Activated T-cell treated with anti-CD3 and anti-CD28 coated beads, Interleukin-2, amount 50 U/mL, for 4 hours (primary cell): ENCODE measurements around the gene ALOX12B. TPM values are rescaled to one million over a fixed set of nuclear protein-coding genes. Genes with fewer than 3 reads are reported as not detected.

Experiments used
- ATAC-seq, 2 donors: fragments of 200-7000 bp; cut with Tn5 transposase; one replicate each; pipeline ENCODE4 v1.10.0; 2021
- DNase-seq: peaks from one replicate; pipeline ENCODE4 v3.0.0-alpha.2; 2020
- H3K27me3 Mint-ChIP-seq: one replicate; pipeline ENCODE4 v1.8.0; 2021; ENCODE audit warnings: low read depth, mixed read lengths
- H3K36me3 Mint-ChIP-seq: one replicate; pipeline ENCODE4 v1.8.0; 2022; ENCODE audit warnings: mixed read lengths; ENCODE audit not compliant: insufficient read depth
- H3K4me1 Mint-ChIP-seq: one replicate; pipeline ENCODE4 v1.8.0; 2021; ENCODE audit warnings: low read depth, mixed read lengths
- H3K4me3 Mint-ChIP-seq: one replicate; pipeline ENCODE4 v1.8.0; 2021; ENCODE audit warnings: mild to moderate bottlenecking, moderate library complexity, mixed read lengths
- H3K9me3 Mint-ChIP-seq: one replicate; pipeline ENCODE4 v1.8.0; 2021; ENCODE audit warnings: mixed read lengths
- total RNA-seq, 3 donors: library from RNA; stranded (reverse); gene quantifications; one replicate each; pipeline ENCODE4 v1.2.1, GENCODE V29; 2021

ALOX12B gene
- total RNA-seq = 1 to 10 TPM in 1 of 3 donors, under 1 TPM in 2; 0.81 to 1.6 (median 0.95) TPM

- Mint-ChIP-seq H3K4me1 (no peaks in the 10 kb centered on the region), H3K4me3 (no peak within 1 kb of the TSS), H3K27me3 (peaks cover 27% of the 10 kb centered on the region), H3K36me3 (no peaks in the 10 kb centered on the region), H3K9me3 (no peaks in the 10 kb centered on the region)
- no peak for ATAC-seq
- no peak for DNase-seq
These were observed at the start of gene ALOX12B for GRCh38 chr17:8087075-8087951. Gene ALOX12B (minus strand): TSS chr17:8087716. CDS start chr17:8087442, 274 bp downstream.

GRCh38 chr17:8133941-8134340 lies 46.4 kb upstream of the ALOX12B start:
- H3K4me1 Mint-ChIP-seq = peaks cover 2% of the 10 kb centered on the region
- DNase-seq = no peak
- H3K9me3 Mint-ChIP-seq = no peaks in the 10 kb centered on the region
- ATAC-seq = no peak
- H3K36me3 Mint-ChIP-seq = no peaks in the 10 kb centered on the region
- H3K4me3 Mint-ChIP-seq = no peak overlapping the region
- H3K27me3 Mint-ChIP-seq = peaks cover 8% of the 10 kb centered on the region

- peaks cover 8% of the 10 kb centered on the region for H3K27me3 Mint-ChIP-seq
- H3K9me3 Mint-ChIP-seq = no peaks in the 10 kb centered on the region
- H3K4me3 Mint-ChIP-seq = no peak overlapping the region
- DNase-seq = no peak
- no peak for ATAC-seq
- H3K4me1 Mint-ChIP-seq = peaks cover 2% of the 10 kb centered on the region
- H3K36me3 Mint-ChIP-seq = no peaks in the 10 kb centered on the region
These were observed 45.9 kb upstream of the ALOX12B start for GRCh38 chr17:8133399-8133798.

- H3K4me3 Mint-ChIP-seq = no peak overlapping the region
These were observed 44.4 kb upstream of the ALOX12B start for GRCh38 chr17:8131844-8132441.

GRCh38 chr17:8128125-8128784 lies 40.7 kb upstream of the ALOX12B start:
- peaks cover 30% of the 10 kb centered on the region for H3K27me3 Mint-ChIP-seq
- no peak overlapping the region for H3K4me3 Mint-ChIP-seq
- H3K36me3 Mint-ChIP-seq = no peaks in the 10 kb centered on the region
- H3K4me1 Mint-ChIP-seq = peaks cover 35% of the 10 kb centered on the region
- DNase-seq = no peak
- H3K9me3 Mint-ChIP-seq = no peaks in the 10 kb centered on the region
- no peak for ATAC-seq

More at GRCh38 chr17:8131844-8132441, 44.4 kb upstream of the ALOX12B start:
- peaks cover 9% of the 10 kb centered on the region for H3K27me3 Mint-ChIP-seq
- no peaks in the 10 kb centered on the region for H3K9me3 Mint-ChIP-seq
- peak; percentile 51 to 56 for ATAC-seq
- no peaks in the 10 kb centered on the region for H3K36me3 Mint-ChIP-seq
- DNase-seq = no peak
- peaks cover 7% of the 10 kb centered on the region for H3K4me1 Mint-ChIP-seq

GRCh38 chr17:8126491-8127066 lies 39.1 kb upstream of the ALOX12B start:
- peak; percentile 22 for DNase-seq
- peak; percentile 40 to 43 for ATAC-seq
- H3K4me1 Mint-ChIP-seq = peaks cover 42% of the 10 kb centered on the region
- H3K4me3 Mint-ChIP-seq = peak overlapping the region; percentile 87
- H3K36me3 Mint-ChIP-seq = no peaks in the 10 kb centered on the region
- no peaks in the 10 kb centered on the region for H3K9me3 Mint-ChIP-seq
- H3K27me3 Mint-ChIP-seq = peaks cover 35% of the 10 kb centered on the region

- DNase-seq (no peak), ATAC-seq (peak in 1 of 2 donors; percentile 2)
- H3K9me3 Mint-ChIP-seq = no peaks in the 10 kb centered on the region
- peaks cover 34% of the 10 kb centered on the region for H3K27me3 Mint-ChIP-seq
- H3K36me3 Mint-ChIP-seq = no peaks in the 10 kb centered on the region
- peak overlapping the region; percentile 87 for H3K4me3 Mint-ChIP-seq
- peaks cover 44% of the 10 kb centered on the region for H3K4me1 Mint-ChIP-seq
These were observed 38.5 kb upstream of the ALOX12B start for GRCh38 chr17:8125947-8126490.

- ATAC-seq (peak; percentile 29 to 30), DNase-seq (peak; percentile 90)
- peak overlapping the region; percentile 87 for H3K4me3 Mint-ChIP-seq
- peaks cover 50% of the 10 kb centered on the region for H3K4me1 Mint-ChIP-seq
- H3K27me3 Mint-ChIP-seq = peaks cover 39% of the 10 kb centered on the region
- H3K9me3 Mint-ChIP-seq = no peaks in the 10 kb centered on the region
- H3K36me3 Mint-ChIP-seq = no peaks in the 10 kb centered on the region
These were observed 37.8 kb upstream of the ALOX12B start for GRCh38 chr17:8125154-8125946.

GRCh38 chr17:8124350-8125153 lies 37.0 kb upstream of the ALOX12B start:
- Mint-ChIP-seq H3K4me3 (peak overlapping the region; percentile 87), H3K9me3 (no peaks in the 10 kb centered on the region), H3K36me3 (no peaks in the 10 kb centered on the region), H3K27me3 (peaks cover 35% of the 10 kb centered on the region), H3K4me1 (peaks cover 58% of the 10 kb centered on the region)
- ATAC-seq = no peak
- DNase-seq = no peak

- Mint-ChIP-seq H3K27me3 (peaks cover 37% of the 10 kb centered on the region), H3K4me1 (peaks cover 62% of the 10 kb centered on the region), H3K4me3 (peak within 1 kb of the TSS; percentile 87), H3K36me3 (no peaks in the 10 kb centered on the region), H3K9me3 (no peaks in the 10 kb centered on the region)
- DNase-seq (no peak), ATAC-seq (no peak)
These were observed 36.3 kb upstream of the ALOX12B start, which contains the start of gene HES7 for GRCh38 chr17:8123695-8124349. Gene HES7 (minus strand): TSS chr17:8124106. CDS start chr17:8124084, 22 bp downstream.

- peak; percentile 11 to 23 for ATAC-seq
- no peaks in the 10 kb centered on the region for H3K9me3 Mint-ChIP-seq
- peaks cover 69% of the 10 kb centered on the region for H3K4me1 Mint-ChIP-seq
- no peaks in the 10 kb centered on the region for H3K36me3 Mint-ChIP-seq
- H3K27me3 Mint-ChIP-seq = peaks cover 38% of the 10 kb centered on the region
- peak; percentile 42 for DNase-seq
- peak overlapping the region; percentile 87 for H3K4me3 Mint-ChIP-seq
These were observed 35.6 kb upstream of the ALOX12B start for GRCh38 chr17:8122924-8123694.
